Activated naive CD4-positive, alpha-beta T cell treated with anti-CD3 and anti-CD28 coated beads, Interleukin-2, amount 10 ng/mL, durations not matched to agents 7 days and 5 days (primary cell): Measurements from ENCODE around the gene CWC27.

Experiments used
- CTCF ChIA-PET: fragments of 350-600 bp; sonication (Branson Sonifier 250); formaldehyde crosslinking; loops from one replicate; lab custom pipeline; 2021; ENCODE audit warnings: antibody characterized with exemption; lab: Charles Lee
- DNase-seq: peaks from one replicate; pipeline ENCODE4 v3.0.0-alpha.2; 2020
- H3K27ac Mint-ChIP-seq: one replicate; pipeline ENCODE4 v1.8.0; 2021; ENCODE audit warnings: mild to moderate bottlenecking, moderate library complexity, mixed read lengths
- H3K27me3 Mint-ChIP-seq: one replicate; pipeline ENCODE4 v1.8.0; 2021; ENCODE audit warnings: mild to moderate bottlenecking, mixed read lengths
- H3K36me3 Mint-ChIP-seq: one replicate; pipeline ENCODE4 v1.8.0; 2021; ENCODE audit warnings: mixed read lengths
- H3K4me1 Mint-ChIP-seq: one replicate; pipeline ENCODE4 v1.8.0; 2021; ENCODE audit warnings: mixed read lengths
- H3K4me3 Mint-ChIP-seq: one replicate; pipeline ENCODE4 v1.8.0; 2021; ENCODE audit warnings: mild to moderate bottlenecking, moderate library complexity, mixed read lengths
- H3K9me3 Mint-ChIP-seq: one replicate; pipeline ENCODE4 v1.8.0; 2021; ENCODE audit warnings: mixed read lengths

CWC27 gene

DNA sequence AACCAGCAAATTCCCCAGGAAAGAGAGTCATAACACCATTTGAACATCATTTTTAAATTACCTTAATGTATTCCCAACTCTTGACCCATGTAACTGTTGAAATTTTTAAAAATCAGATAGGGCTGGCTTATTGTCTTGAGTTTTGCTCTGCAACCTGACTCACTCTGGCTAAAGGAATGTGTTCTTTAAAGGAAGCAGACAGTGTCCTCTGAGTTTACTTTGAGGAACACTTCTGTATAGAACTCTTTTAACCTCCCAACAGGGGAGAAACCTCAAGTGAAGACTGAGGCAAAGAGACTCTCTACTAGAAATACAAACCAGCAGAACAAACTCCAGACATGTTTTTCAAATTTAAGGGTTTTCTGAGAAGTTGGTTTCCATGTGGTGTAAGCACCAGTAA, 248.9 kb downstream of the CWC27 start:
- no peak overlapping the region for H3K27ac Mint-ChIP-seq
- H3K27me3 Mint-ChIP-seq, result no peaks in the 10 kb centered on the region
- no peak for DNase-seq
- CTCF ChIA-PET, result no interaction called here
- H3K4me1 Mint-ChIP-seq, result peaks cover 40% of the 10 kb centered on the region
- H3K4me3 Mint-ChIP-seq, result no peak overlapping the region
- no peaks in the 10 kb centered on the region for H3K9me3 Mint-ChIP-seq
- H3K36me3 Mint-ChIP-seq, result peaks cover 4% of the 10 kb centered on the region

- Mint-ChIP-seq H3K4me1 (peaks cover 40% of the 10 kb centered on the region), H3K4me3 (no peak overlapping the region), H3K36me3 (peaks cover 4% of the 10 kb centered on the region), H3K9me3 (no peaks in the 10 kb centered on the region), H3K27me3 (no peaks in the 10 kb centered on the region), H3K27ac (no peak overlapping the region)
- CTCF ChIA-PET, result no interaction called here
- no peak for DNase-seq
These were observed 250.0 kb downstream of the CWC27 start for GRCh38 chr5:65018763-65019162.

DNA sequence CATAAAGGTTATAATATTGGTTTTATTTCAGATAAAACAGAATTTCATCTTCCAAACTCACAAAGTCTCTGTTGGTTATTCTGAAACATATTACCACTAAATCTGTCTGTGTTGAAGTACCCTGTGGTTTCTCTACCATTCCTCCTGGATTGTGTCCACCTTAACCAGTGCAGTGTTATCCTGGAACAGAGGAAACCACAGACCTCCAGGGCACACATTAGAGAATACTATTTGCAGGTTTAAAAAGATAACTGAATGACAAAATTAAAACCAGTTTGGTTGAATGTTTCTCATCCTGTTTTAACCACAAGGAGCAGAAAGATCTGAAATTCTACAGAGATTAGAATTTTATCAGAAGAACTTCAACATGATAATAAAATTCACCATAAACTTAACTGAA, 251.8 kb downstream of the CWC27 start:
- Mint-ChIP-seq H3K27ac (no peak overlapping the region), H3K4me1 (peaks cover 40% of the 10 kb centered on the region), H3K9me3 (no peaks in the 10 kb centered on the region), H3K4me3 (no peak overlapping the region), H3K36me3 (peaks cover 4% of the 10 kb centered on the region), H3K27me3 (no peaks in the 10 kb centered on the region)
- DNase-seq, result no peak
- CTCF ChIA-PET, result no interaction called here

DNA sequence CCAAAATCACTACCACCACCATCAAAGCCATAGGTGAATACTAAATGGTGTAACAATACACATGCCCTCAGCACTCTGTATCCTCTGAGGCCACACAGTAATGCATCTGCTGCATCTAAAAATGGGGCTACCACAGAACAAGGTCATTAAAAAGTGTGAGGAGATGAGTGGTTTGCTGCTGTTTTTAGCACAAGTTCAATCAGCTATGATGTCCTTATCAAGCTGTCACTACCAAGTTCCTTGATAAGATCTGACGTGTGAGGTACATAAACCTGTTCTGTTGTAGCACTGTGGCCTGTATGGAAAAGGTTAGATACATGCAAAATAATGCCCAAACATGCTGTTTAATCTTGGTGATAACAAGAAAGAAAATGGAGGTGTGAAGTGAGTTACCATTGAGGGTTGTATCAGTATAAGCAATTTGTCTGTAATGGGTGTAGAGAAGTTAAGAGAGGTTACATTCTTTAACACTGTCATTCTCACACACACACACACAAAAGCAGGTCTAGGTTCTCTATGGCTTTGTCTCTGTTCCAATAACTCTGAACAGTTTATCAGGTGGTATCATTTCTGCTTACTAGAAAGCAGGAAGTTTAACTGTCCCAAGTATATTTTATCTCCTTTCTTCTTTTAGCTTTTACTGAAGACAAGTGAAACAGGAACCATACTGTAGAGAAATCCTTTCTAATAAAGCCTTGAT, 252.9 kb downstream of the CWC27 start:
- no peak for DNase-seq
- Mint-ChIP-seq H3K4me3 (no peak overlapping the region), H3K9me3 (no peaks in the 10 kb centered on the region), H3K36me3 (peaks cover 4% of the 10 kb centered on the region), H3K4me1 (peaks cover 45% of the 10 kb centered on the region), H3K27me3 (no peaks in the 10 kb centered on the region), H3K27ac (peak overlapping the region; percentile 0)
- CTCF ChIA-PET, result no interaction called here

GRCh38 chr5:65022932-65023331, 254.2 kb downstream of the CWC27 start:
- H3K36me3 Mint-ChIP-seq, result peaks cover 4% of the 10 kb centered on the region
- H3K9me3 Mint-ChIP-seq, result no peaks in the 10 kb centered on the region
- CTCF ChIA-PET, result no interaction called here
- H3K4me1 Mint-ChIP-seq, result peaks cover 47% of the 10 kb centered on the region
- no peak overlapping the region for H3K4me3 Mint-ChIP-seq
- no peaks in the 10 kb centered on the region for H3K27me3 Mint-ChIP-seq
- DNase-seq, result no peak
- no peak overlapping the region for H3K27ac Mint-ChIP-seq

DNA sequence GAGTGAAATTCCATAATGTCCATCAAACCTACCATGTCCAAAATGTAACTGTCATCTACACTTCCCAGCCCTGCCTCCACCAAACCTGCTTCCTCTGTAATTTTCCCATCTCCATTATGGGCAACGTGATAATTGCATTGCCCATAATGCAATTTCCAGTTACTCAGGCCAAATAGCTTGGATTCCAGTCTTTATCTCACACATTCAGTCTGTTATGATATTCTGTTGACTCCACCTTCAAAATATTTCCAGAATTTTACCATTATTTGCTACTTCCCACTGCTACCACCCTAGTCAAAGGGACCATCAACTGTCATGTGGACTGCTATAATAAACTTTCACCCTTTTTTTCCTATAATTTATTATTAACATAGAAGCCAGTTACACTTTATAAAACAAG, 256.0 kb downstream of the CWC27 start:
- peaks cover 2% of the 10 kb centered on the region for H3K36me3 Mint-ChIP-seq
- H3K4me3 Mint-ChIP-seq, result no peak overlapping the region
- no peak overlapping the region for H3K27ac Mint-ChIP-seq
- no peaks in the 10 kb centered on the region for H3K9me3 Mint-ChIP-seq
- H3K27me3 Mint-ChIP-seq, result no peaks in the 10 kb centered on the region
- DNase-seq, result no peak
- CTCF ChIA-PET, result no interaction called here
- H3K4me1 Mint-ChIP-seq, result peaks cover 44% of the 10 kb centered on the region

DNA sequence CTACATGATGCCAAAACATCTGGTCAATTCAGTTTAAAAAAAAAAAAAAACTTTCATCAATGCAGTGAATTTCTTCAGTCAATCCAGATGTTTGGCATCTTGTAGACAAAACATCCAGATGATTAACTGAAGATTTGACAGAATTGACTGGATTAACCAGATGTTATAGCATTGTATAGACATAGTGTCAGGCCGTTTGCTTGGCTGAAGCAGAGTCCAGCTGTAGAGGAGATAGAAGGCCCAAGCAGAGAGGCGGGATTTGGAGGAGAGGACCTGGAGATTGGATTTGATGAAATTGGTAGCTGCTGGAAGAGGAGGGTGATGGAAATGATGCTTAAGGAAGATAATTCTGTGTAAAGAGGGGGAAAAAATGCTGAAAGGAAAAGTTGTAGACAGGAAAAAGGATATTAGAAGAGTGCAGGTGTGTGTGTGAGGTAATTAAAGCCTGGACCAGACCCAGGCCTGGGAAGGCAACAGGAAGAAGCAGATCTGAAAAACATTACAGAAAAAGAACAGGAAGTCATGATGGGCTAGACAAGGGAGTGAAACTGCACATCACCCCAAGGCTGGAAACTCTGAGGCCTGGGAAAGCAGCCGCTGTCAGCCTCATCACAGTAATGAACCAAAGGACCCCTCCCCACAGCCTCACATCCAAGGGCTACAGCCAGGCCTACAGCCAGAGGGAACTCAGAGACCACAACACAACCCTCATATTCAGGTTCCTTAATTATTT, 258.3 kb downstream of the CWC27 start:
- CTCF ChIA-PET, result no interaction called here
- Mint-ChIP-seq H3K4me1 (peaks cover 25% of the 10 kb centered on the region), H3K36me3 (no peaks in the 10 kb centered on the region), H3K9me3 (no peaks in the 10 kb centered on the region), H3K27me3 (peaks cover 6% of the 10 kb centered on the region), H3K27ac (peak overlapping the region; percentile 43), H3K4me3 (no peak overlapping the region)
- DNase-seq, result peak; percentile 26

- Mint-ChIP-seq H3K36me3 (no peaks in the 10 kb centered on the region), H3K4me1 (peaks cover 18% of the 10 kb centered on the region), H3K27me3 (peaks cover 6% of the 10 kb centered on the region), H3K4me3 (no peak overlapping the region), H3K27ac (no peak overlapping the region), H3K9me3 (no peaks in the 10 kb centered on the region)
- no peak for DNase-seq
- CTCF ChIA-PET, result interaction anchor here (1.6 kb wide), 1 partner anchor 76 kb away, joined by 3 read pairs; no protein-coding TSS in a partner anchor
These were observed 260.4 kb downstream of the CWC27 start for GRCh38 chr5:65029178-65029577.

- Mint-ChIP-seq H3K9me3 (no peaks in the 10 kb centered on the region), H3K27me3 (peaks cover 6% of the 10 kb centered on the region), H3K36me3 (no peaks in the 10 kb centered on the region), H3K4me1 (peaks cover 22% of the 10 kb centered on the region), H3K27ac (no peak overlapping the region), H3K4me3 (no peak overlapping the region)
- CTCF ChIA-PET, result interaction anchor here (1.6 kb wide), 1 partner anchor 75 kb away, joined by 3 read pairs; no protein-coding TSS in a partner anchor
- no peak for DNase-seq
These were observed 261.3 kb downstream of the CWC27 start for GRCh38 chr5:65030056-65030455.

DNA sequence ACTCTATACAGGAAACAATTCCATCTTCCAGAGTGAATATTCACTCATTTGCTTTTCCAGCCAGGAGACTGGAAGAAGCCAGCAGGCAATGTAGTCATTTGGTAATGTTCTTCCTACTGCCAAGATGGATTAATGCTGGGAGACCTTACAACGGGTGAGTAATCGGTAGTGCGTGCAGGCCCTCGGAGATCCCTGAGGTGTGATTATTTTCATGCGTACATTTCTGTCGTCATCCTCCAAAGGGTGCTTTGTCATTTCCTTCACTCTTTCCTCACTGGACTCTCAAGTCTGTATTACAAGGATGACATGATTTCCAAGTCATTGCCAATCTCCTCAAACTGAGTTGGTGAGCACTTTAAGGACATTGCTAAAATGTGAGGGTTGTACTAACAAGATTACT, 263.5 kb downstream of the CWC27 start:
- no peak overlapping the region for H3K27ac Mint-ChIP-seq
- H3K9me3 Mint-ChIP-seq, result no peaks in the 10 kb centered on the region
- H3K4me3 Mint-ChIP-seq, result no peak overlapping the region
- H3K27me3 Mint-ChIP-seq, result peaks cover 6% of the 10 kb centered on the region
- CTCF ChIA-PET, result no interaction called here
- DNase-seq, result no peak
- peaks cover 30% of the 10 kb centered on the region for H3K4me1 Mint-ChIP-seq
- H3K36me3 Mint-ChIP-seq, result peaks cover 4% of the 10 kb centered on the region

DNA sequence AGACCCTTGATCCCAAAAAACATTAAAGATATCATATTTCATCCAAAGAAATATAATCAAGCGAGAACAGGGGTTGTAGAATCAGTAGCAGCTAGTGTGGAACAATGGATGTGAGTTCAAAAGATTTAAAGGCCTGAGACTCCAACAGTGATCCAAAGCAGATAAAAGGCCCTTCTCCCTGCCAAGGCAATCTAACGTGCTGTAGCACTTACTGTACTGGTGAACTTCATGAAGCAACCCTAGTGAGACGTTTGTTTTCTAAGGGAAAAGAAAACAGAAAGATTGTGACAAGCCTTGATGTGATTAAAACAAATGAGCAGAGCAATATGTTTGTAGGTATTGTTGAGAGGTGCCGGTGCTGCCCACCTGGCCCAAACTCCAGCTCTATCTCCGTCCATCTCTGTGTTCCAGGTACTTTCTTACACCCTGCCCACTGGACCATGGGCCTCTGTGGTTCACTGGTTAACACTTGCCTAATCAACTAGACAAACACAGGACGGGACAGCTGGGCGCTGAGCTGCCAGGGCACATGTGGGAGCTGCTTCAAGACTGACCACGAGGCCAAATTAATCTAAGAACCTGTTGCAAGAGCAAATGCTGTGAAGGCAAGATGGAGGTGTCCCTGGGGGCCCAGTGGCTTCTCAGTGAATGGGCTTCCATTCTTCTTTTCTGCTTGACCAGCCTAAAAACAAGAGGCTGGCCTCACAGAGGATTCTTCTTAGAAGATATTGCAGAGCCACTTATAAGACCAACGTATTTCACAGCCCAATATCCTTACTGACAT, 265.5 kb downstream of the CWC27 start:
- Mint-ChIP-seq H3K36me3 (peaks cover 4% of the 10 kb centered on the region), H3K9me3 (no peaks in the 10 kb centered on the region), H3K27me3 (peaks cover 6% of the 10 kb centered on the region), H3K4me3 (peak overlapping the region; percentile 59), H3K4me1 (peaks cover 34% of the 10 kb centered on the region), H3K27ac (peak overlapping the region; percentile 47)
- DNase-seq, result no peak
- CTCF ChIA-PET, result no interaction called here

DNA sequence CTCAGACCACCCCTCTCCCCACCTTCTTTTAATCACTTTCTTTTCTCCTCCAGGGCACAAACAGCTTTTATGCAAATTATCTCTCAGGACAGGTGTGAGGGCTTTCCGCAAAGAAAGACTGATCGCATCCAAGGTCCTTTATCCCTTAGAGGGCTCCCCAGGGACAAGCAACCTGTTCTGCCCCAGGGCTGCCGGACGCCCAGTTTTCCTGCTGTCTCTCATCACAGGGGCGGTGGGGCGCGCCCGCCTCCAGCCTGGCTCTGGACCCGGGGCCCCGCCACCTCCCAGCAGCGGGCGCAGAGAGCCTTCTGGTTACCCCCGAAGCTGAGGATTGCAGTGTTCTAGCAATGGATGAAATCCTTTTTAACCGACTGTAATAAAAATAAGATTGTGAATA, 266.1 kb downstream of the CWC27 start:
- Mint-ChIP-seq H3K4me1 (peaks cover 34% of the 10 kb centered on the region), H3K27me3 (peaks cover 6% of the 10 kb centered on the region), H3K4me3 (peak overlapping the region; percentile 78), H3K27ac (peak overlapping the region; percentile 95), H3K36me3 (peaks cover 4% of the 10 kb centered on the region), H3K9me3 (no peaks in the 10 kb centered on the region)
- CTCF ChIA-PET, result no interaction called here
- DNase-seq, result no peak

GRCh38 chr5:65035211-65036206, 266.8 kb downstream of the CWC27 start:
- H3K27me3 Mint-ChIP-seq, result peaks cover 6% of the 10 kb centered on the region
- peaks cover 34% of the 10 kb centered on the region for H3K4me1 Mint-ChIP-seq
- CTCF ChIA-PET, result interaction anchor here (0.9 to 1.7 kb wide), 2 partner anchors 63 to 224 kb away, joined by 3 to 5 read pairs; no protein-coding TSS in a partner anchor
- peak overlapping the region; percentile 95 for H3K27ac Mint-ChIP-seq
- peak; percentile 80 for DNase-seq
- peak overlapping the region; percentile 78 for H3K4me3 Mint-ChIP-seq
- H3K36me3 Mint-ChIP-seq, result peaks cover 4% of the 10 kb centered on the region
- H3K9me3 Mint-ChIP-seq, result no peaks in the 10 kb centered on the region
